PC-9 (cell line): ENCODE measurements around the gene GABRB1. TPM values are rescaled to one million over a fixed set of nuclear protein-coding genes. Genes with fewer than 3 reads are reported as not detected.

Experiments
- BruUV-seq: library from RNA; stranded (reverse); fragments of 400-500 nt; replicated peaks from 2 replicates; lab custom pipeline; 2021; lab: Mats Ljungman, UMichigan
- CTCF ChIA-PET: fragments of 300-600 bp; sonication (Branson Sonifier 250); formaldehyde crosslinking; loops from one replicate; lab custom pipeline; 2022; ENCODE audit warnings: antibody characterized with exemption; lab: Charles Lee
- POLR2A ChIA-PET: fragments of 300-600 bp; sonication (Branson Sonifier 250); formaldehyde crosslinking; loops from one replicate; lab custom pipeline; 2022; ENCODE audit warnings: antibody characterized with exemption; ENCODE audit not compliant: unreplicated experiment; lab: Charles Lee
- DNase-seq, 2 experiments: peaks; one replicate each; pipeline versions ENCODE4 v3.0.0 to v3.0.0-alpha.2; 2015 to 2022; ENCODE audit warnings: mixed read lengths in 1 of 2
- H2AFZ ChIP-seq: fragments of 200-600 bp; sonication (generic); 2 replicates; pipeline ENCODE4 v1.8.1; 2017; ENCODE audit warnings: antibody characterized with exemption
- H3F3A ChIP-seq: fragments of 200-600 bp; sonication (generic); 2 replicates; pipeline ENCODE4 v1.8.1; 2017; ENCODE audit warnings: antibody characterized with exemption, mild to moderate bottlenecking, low read depth; ENCODE audit not compliant: insufficient read depth
- H3K27ac ChIP-seq: fragments of 200-600 bp; sonication (generic); 2 replicates; pipeline ENCODE4 v1.6.1; 2016; ENCODE audit warnings: mixed run types
- H3K27me3 ChIP-seq: fragments of 200-600 bp; sonication (generic); 2 replicates; pipeline ENCODE4 v1.6.1; 2016; ENCODE audit warnings: low read depth, mixed run types; ENCODE audit not compliant: insufficient read depth
- H3K36me3 ChIP-seq: fragments of 200-600 bp; sonication (generic); 2 replicates; pipeline ENCODE4 v1.6.1; 2016; ENCODE audit warnings: low read depth, mixed run types
- H3K4me1 ChIP-seq: fragments of 200-600 bp; sonication (generic); replicated peaks from 2 replicates; pipeline ENCODE4 v1.6.1; 2016; ENCODE audit warnings: mixed run types; ENCODE audit not compliant: insufficient read depth
- H3K4me2 ChIP-seq: fragments of 200-600 bp; sonication (generic); 2 replicates; pipeline ENCODE4 v1.6.1; 2017; ENCODE audit warnings: mixed run types
- H3K4me3 ChIP-seq: fragments of 200-600 bp; sonication (generic); 2 replicates; pipeline ENCODE4 v1.6.1; 2016; ENCODE audit warnings: mixed run types
- H3K79me2 ChIP-seq: fragments of 200-600 bp; sonication (generic); 2 replicates; pipeline ENCODE4 v1.6.1; 2017; ENCODE audit warnings: low read depth, mixed run types
- H3K9me2 ChIP-seq: fragments of 200-600 bp; sonication (generic); 2 replicates; pipeline ENCODE4 v1.8.1; 2017; ENCODE audit warnings: mild to moderate bottlenecking; ENCODE audit not compliant: insufficient read depth
- H3K9me3 ChIP-seq: fragments of 200-600 bp; sonication (generic); 2 replicates; pipeline ENCODE4 v1.8.1; 2016; ENCODE audit warnings: low read depth; ENCODE audit not compliant: insufficient read depth
- H4K20me1 ChIP-seq: fragments of 200-600 bp; sonication (generic); 2 replicates; pipeline ENCODE4 v1.8.1; 2017; ENCODE audit not compliant: insufficient read depth
- CTCF ChIP-seq: fragments of 200-600 bp; sonication (generic); conservative IDR thresholded peaks from 2 replicates; pipeline ENCODE4 v1.6.1; 2017; ENCODE audit warnings: mixed run types, antibody characterized with exemption, mild to moderate bottlenecking, moderate library complexity
- EZH2 ChIP-seq: fragments of 200-600 bp; sonication (generic); IDR thresholded peaks from 2 replicates; pipeline ENCODE4 v1.8.0; 2017; ENCODE audit warnings: antibody characterized with exemption, low read depth
- intact Hi-C: fragments of 100-400 bp; cut with micrococcal nuclease; formaldehyde crosslinking; loops from one replicate; pipeline ENCODE4 v1.10.0; 2022; ENCODE audit not compliant: unreplicated experiment
- total RNA-seq: library from RNA; stranded (reverse); gene quantifications from 2 replicates; pipeline ENCODE4 v1.2.3, GENCODE V29; 2021

Gene GABRB1
- total RNA-seq, 1 experiment from 2014 or later: not detected

DNA sequence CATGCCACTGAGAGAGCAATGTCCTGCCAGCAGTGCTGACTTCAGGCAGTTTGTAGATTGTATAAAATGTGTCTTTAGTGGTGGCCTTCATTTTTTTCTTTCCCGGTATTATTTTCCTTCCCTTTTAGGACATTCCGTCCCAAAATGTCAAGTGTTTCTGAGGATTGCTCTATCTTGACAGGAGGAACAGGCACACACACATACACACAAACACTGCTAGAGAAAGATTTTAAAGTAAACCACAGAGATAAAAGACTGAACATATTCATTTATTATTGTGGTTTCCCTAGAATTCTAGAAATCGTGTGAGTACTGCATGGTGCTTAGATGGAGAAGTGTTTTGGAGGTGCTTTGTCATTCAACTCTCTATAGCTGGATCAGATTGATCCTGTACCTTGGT, 111.9 kb downstream of the GABRB1 start:
- Histone ChIP-seq H3K4me3 (no peak overlapping the region), H3K9me2 (no peaks in the 10 kb centered on the region), H3K27ac (no peak overlapping the region), H3K4me1 (no peaks in the 10 kb centered on the region), H4K20me1 (no peaks in the 10 kb centered on the region), H3K9me3 (no peaks in the 10 kb centered on the region), H3K79me2 (no peaks in the 10 kb centered on the region), H3F3A (no peaks in the 10 kb centered on the region), H2AFZ (no peak overlapping the region), H3K4me2 (no peak overlapping the region), H3K36me3 (no peaks in the 10 kb centered on the region), H3K27me3 (no peaks in the 10 kb centered on the region)
- TF ChIP-seq EZH2: no peak
- TF ChIP-seq CTCF: no peak
- POLR2A ChIA-PET: no interaction called here
- no TSS peak for BruUV-seq
- CTCF ChIA-PET: no interaction called here
- DNase-seq: no peak
- intact Hi-C loops: no loop called here

- TF ChIP-seq EZH2 (no peak), CTCF (no peak)
- H3K36me3 ChIP-seq: no peaks in the 10 kb centered on the region
- no peaks in the 10 kb centered on the region for H4K20me1 ChIP-seq
- no peaks in the 10 kb centered on the region for H3K4me1 ChIP-seq
- H2AFZ ChIP-seq: no peak overlapping the region
- 0 out of 2 replicates have a peak, but pooled peaks cover 3% of the 10 kb centered on the region for H3K9me2 ChIP-seq
- H3K27ac ChIP-seq: no peak overlapping the region
- ChIA-PET CTCF (no interaction called here), POLR2A (no interaction called here)
- no peak for DNase-seq
- intact Hi-C loops: no loop called here
- no peaks in the 10 kb centered on the region for H3K79me2 ChIP-seq
- BruUV-seq: no TSS peak
- no peaks in the 10 kb centered on the region for H3K9me3 ChIP-seq
- H3K27me3 ChIP-seq: no peaks in the 10 kb centered on the region
- no peak overlapping the region for H3K4me2 ChIP-seq
- H3F3A ChIP-seq: no peaks in the 10 kb centered on the region
- H3K4me3 ChIP-seq: no peak overlapping the region
Measured at GRCh38 chr4:47145630-47146029, 114.3 kb downstream of the GABRB1 start.

- no TSS peak for BruUV-seq
- Histone ChIP-seq H3F3A (no peaks in the 10 kb centered on the region), H3K27me3 (no peaks in the 10 kb centered on the region), H3K4me1 (no peaks in the 10 kb centered on the region), H3K9me3 (no peaks in the 10 kb centered on the region), H2AFZ (no peak overlapping the region; the same call in 1 of the 2 replicates), H4K20me1 (no peaks in the 10 kb centered on the region), H3K4me2 (no peak overlapping the region), H3K27ac (no peak overlapping the region), H3K4me3 (no peak overlapping the region), H3K79me2 (no peaks in the 10 kb centered on the region), H3K9me2 (no peaks in the 10 kb centered on the region), H3K36me3 (no peaks in the 10 kb centered on the region)
- TF ChIP-seq CTCF: no peak
- no peak for TF ChIP-seq EZH2
- intact Hi-C loops: no loop called here
- CTCF ChIA-PET: no interaction called here
- DNase-seq: no peak
- POLR2A ChIA-PET: no interaction called here
Measured at GRCh38 chr4:47154816-47155370, 123.5 kb downstream of the GABRB1 start.
